Stimulated activated CD8-positive, alpha-beta memory T cell treated with anti-CD3 and anti-CD28 coated beads, Interleukin-4, amount 100 ng/mL, for 4 hours (primary cell): ENCODE data around the gene NAGS.
"Not testable (repeated sequence)": the region's sequence is repeated elsewhere in the genome, so short reads cannot be mapped to it uniquely, and the experiment has no call there.

Experiments
- DNase-seq, 2 donors: peaks; one replicate each; pipeline ENCODE4 v3.0.0-alpha.2; 2020; ENCODE audit warnings: low read depth in 2 of 2, low spot score in 1 of 2

NAGS gene

GRCh38 chr17:44038604-44039011 lies 34.2 kb downstream of the NAGS start:
- no peak for DNase-seq

GRCh38 chr17:44039829-44040635 lies 35.6 kb downstream of the NAGS start:
- DNase-seq: no peak

GRCh38 chr17:44043272-44043696 lies 38.9 kb downstream of the NAGS start:
- DNase-seq: no peak

DNA sequence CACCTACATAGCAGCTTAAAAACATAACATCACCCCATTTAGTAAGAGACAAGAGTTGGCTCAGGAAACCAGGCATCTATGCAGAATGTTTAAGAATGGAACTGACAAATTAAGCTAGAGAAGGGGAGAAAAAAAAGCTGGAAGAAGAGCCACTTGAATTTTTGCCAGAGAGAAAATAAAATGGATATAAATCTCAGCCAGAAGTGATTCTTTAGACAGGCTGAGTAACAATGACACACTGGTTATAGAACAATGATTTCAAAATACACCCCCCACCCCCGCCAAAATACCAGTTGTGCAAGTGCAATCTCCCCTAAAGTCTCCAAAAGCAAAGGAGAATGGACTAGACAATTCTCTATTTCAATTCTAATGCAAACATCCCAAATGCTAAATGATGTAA lies 39.6 kb downstream of the NAGS start:
- DNase-seq: no peak

DNA sequence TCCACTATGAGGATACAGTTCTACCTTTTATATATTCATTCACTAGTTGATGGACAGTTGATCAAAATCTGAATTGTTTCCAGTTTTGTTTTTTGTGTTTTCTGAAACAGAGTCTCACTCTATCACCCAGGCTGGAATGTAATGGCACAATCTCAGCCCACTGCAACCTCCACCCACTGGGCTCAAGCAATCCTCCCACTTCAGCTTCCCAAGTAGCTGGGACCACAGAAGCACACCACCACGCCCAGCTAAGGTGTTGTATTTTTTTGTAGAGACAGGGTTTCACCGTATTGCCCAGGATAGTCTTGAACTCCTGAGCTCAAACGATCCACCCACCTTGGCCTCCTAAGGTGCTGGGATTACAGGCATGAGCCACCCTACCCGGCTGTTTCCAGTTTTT lies 41.1 kb downstream of the NAGS start:
- no peak for DNase-seq

DNA sequence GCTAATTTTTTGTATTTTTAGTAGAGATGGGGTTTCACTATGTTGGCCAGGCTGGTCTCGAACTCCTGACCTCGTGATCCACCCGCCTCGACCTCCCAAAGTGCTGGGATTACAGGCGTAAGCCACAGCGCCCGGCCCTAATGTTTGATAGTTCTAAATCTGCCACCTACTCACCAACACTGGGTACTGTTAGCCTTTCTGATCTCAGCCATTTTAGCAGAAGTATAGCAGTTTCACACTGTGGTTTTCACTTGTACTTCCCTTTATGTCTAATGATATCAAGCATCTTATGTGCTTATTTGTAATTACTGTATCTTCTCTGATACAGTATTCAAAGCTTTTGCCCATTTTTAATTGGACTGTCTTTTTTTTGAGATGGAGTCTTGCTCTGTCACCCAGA lies 42.5 kb downstream of the NAGS start:
- not testable (repeated sequence) for DNase-seq

DNA sequence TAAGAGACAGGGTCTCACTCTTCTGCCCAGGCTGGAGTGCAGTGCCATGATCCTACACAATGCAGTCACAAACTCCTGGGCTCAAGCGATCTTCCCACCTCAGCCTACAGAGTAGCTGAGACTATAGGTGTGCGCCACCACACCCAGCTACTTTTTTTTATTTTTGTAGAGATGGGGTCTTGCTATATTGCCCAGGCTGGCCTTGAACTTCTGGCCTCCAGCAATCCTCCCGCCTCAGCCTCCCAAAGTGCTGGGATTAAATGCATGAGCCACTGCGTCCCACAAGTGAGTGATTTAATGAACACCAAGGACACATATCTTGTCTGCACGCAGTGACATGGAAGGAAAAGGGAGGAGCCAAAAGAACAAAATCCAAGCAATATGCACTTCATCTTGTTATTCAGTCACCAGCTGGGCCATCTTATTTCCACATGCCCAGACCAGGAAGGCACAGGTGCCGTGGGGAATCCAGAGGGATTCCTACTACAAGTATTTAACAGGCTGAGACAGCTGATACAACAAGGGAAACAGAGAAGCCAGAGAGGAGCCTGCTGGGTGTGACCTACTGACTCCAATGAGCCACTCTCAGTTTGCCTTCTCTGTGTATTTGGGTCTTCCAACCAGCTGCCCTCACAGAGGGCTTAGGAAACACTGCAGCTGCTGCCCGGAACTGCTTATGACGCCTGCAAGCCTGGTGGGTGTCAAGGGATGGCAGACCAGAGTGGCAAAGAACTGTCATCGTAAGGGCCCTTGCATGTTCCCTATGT lies 45.1 kb downstream of the NAGS start:
- DNase-seq: no peak

DNA sequence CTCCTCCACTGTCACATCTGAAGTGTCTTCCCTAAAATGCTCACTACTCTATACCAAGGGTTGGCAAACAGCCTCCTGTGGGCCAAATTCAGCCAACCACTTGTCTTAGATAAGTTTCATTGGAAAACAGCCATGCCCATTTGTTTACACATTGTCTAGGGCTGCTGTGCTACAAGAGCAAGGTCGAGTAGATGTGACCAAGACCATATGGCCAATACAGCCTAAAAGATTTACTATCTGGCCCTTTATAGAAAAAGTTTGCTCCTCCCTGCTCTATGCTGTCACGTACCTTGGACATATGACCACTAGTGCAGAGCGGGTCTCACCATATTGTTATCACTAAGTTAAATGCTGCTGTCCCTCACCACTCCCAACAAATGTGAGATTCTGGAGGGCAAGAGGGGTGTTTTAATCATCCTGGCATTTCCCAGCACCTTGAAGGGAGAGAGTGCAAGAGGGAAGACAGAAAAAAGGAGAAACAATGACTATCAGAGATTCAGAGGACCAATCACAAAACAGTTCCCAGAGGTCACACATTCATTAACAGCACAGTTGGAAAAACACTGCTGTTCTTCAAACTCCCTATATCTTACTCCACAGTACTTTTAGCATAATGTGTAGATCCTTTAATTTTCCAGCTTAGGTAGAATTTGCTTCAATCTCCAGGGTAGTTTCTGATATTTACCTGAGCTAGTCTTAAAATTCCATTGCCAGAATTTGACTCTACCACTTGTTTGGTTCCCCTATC lies 48.9 kb downstream of the NAGS start:
- DNase-seq: no peak
